HL-60 (cell line): ENCODE results near the gene WWC1.

ENCODE experiments used
- DNase-seq, 2 experiments: peaks; one replicate each; pipeline ENCODE4 v3.0.0-alpha.2; 2010 to 2020; ENCODE audit warnings: low read depth in 1 of 2, low spot score in 1 of 2
- H3K27ac ChIP-seq: fragments of 250-450 bp; sonication (Bioruptor Pico); replicated peaks from 2 replicates; pipeline ENCODE4 v1.5.1; 2020; ENCODE audit warnings: mild to moderate bottlenecking, moderate library complexity
- H3K27me3 ChIP-seq: fragments of 250-450 bp; sonication (Bioruptor Pico); 2 replicates; pipeline ENCODE4 v1.5.1; 2021; ENCODE audit warnings: mild to moderate bottlenecking, moderate library complexity; ENCODE audit not compliant: insufficient read depth, poor library complexity, severe bottlenecking
- H3K4me3 ChIP-seq: replicated peaks from 2 replicates; pipeline ENCODE4 v1.5.1; 2011; ENCODE audit warnings: mild to moderate bottlenecking, control low read depth, low read length; ENCODE audit not compliant: insufficient read depth
- GABPA ChIP-seq: IDR thresholded peaks from 2 replicates; pipeline ENCODE4 v1.6.1; 2012; ENCODE audit warnings: low read depth
- POLR2AphosphoS5 ChIP-seq: IDR thresholded peaks from 2 replicates; pipeline ENCODE4 v1.6.1; 2012; ENCODE audit warnings: low read depth
- SPI1 ChIP-seq: IDR thresholded peaks from 2 replicates; pipeline ENCODE4 v1.6.1; 2012; ENCODE audit warnings: low read depth, mild to moderate bottlenecking, borderline replicate concordance
- TF ChIP-seq, protein P1 (sequence below): IDR thresholded peaks from 2 replicates; pipeline ENCODE4 v1.6.1; 2012; ENCODE audit warnings: low read depth; ENCODE audit not compliant: insufficient replicate concordance
- TF ChIP-seq, protein P2 (sequence below): IDR thresholded peaks from one replicate; pipeline ENCODE4 v1.5.1; 2011; ENCODE audit warnings: low read length, control low read depth, inconsistent platforms; ENCODE audit not compliant: insufficient read depth

WWC1 gene

DNA sequence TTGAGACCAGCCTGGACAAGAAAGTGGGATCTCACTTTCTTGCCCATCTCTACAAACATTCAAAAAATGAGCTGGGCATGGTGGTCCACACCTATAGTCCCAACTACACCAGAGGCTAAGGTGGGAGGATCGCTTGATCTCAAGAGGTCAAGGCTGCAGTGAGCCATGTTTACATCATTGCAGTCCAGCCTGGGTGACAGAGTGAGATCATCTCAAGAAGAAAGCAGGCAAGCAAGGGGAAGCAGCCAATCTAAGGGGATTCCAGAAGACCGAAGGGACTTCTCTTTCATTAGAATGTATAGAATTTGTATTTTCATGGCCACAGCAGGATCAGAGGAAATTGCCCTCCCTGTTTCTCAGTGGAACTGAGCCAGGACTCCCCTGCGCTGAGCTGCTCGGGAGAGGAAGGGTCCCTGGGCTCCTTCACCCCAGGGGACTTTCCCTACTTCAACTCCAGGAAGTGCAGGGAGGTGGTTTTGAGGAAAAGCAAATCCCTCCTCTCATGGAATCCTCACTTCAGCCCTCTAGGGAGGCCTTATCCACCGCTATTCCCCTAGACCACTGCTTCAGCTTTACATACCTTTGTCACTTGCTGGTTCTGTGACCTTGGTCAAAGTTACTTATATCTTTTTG lies 12.1 kb downstream of the WWC1 start:
- no peak overlapping the region for H3K27ac ChIP-seq
- H3K4me3 ChIP-seq, result no peak overlapping the region
- no peak for TF ChIP-seq POLR2AphosphoS5
- TF ChIP-seq, protein P1, sequence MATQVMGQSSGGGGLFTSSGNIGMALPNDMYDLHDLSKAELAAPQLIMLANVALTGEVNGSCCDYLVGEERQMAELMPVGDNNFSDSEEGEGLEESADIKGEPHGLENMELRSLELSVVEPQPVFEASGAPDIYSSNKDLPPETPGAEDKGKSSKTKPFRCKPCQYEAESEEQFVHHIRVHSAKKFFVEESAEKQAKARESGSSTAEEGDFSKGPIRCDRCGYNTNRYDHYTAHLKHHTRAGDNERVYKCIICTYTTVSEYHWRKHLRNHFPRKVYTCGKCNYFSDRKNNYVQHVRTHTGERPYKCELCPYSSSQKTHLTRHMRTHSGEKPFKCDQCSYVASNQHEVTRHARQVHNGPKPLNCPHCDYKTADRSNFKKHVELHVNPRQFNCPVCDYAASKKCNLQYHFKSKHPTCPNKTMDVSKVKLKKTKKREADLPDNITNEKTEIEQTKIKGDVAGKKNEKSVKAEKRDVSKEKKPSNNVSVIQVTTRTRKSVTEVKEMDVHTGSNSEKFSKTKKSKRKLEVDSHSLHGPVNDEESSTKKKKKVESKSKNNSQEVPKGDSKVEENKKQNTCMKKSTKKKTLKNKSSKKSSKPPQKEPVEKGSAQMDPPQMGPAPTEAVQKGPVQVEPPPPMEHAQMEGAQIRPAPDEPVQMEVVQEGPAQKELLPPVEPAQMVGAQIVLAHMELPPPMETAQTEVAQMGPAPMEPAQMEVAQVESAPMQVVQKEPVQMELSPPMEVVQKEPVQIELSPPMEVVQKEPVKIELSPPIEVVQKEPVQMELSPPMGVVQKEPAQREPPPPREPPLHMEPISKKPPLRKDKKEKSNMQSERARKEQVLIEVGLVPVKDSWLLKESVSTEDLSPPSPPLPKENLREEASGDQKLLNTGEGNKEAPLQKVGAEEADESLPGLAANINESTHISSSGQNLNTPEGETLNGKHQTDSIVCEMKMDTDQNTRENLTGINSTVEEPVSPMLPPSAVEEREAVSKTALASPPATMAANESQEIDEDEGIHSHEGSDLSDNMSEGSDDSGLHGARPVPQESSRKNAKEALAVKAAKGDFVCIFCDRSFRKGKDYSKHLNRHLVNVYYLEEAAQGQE, result no peak
- TF ChIP-seq GABPA, result no peak
- TF ChIP-seq, protein P2, sequence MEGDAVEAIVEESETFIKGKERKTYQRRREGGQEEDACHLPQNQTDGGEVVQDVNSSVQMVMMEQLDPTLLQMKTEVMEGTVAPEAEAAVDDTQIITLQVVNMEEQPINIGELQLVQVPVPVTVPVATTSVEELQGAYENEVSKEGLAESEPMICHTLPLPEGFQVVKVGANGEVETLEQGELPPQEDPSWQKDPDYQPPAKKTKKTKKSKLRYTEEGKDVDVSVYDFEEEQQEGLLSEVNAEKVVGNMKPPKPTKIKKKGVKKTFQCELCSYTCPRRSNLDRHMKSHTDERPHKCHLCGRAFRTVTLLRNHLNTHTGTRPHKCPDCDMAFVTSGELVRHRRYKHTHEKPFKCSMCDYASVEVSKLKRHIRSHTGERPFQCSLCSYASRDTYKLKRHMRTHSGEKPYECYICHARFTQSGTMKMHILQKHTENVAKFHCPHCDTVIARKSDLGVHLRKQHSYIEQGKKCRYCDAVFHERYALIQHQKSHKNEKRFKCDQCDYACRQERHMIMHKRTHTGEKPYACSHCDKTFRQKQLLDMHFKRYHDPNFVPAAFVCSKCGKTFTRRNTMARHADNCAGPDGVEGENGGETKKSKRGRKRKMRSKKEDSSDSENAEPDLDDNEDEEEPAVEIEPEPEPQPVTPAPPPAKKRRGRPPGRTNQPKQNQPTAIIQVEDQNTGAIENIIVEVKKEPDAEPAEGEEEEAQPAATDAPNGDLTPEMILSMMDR, result no peak
- no peak for TF ChIP-seq SPI1
- no peaks in the 10 kb centered on the region for H3K27me3 ChIP-seq
- DNase-seq, result no peak

DNA sequence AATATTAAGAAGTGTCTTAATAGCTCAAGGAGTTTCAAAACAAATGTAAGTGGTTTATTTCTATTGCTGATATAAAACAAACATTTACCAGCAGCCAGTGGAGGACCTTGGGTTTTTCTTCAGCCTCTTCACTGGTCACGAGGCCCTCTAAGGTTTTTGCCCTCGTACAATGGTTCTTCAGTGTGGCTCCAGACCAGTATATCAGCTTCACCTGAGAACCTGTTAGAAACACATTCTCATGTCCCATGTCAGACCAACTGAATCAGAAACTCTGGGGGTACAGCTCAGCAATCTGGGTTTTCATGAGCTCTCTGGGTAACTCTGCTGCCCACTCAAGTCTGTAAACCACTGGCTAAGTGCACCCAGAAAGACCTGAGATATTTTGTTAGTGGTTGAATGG lies 12.9 kb downstream of the WWC1 start:
- no peaks in the 10 kb centered on the region for H3K27me3 ChIP-seq
- H3K27ac ChIP-seq, result no peak overlapping the region
- H3K4me3 ChIP-seq, result no peak overlapping the region
- TF ChIP-seq POLR2AphosphoS5 (no peak), GABPA (no peak), SPI1 (no peak)
- TF ChIP-seq, protein P2, result no peak
- TF ChIP-seq, protein P1, result no peak
- no peak for DNase-seq

DNA sequence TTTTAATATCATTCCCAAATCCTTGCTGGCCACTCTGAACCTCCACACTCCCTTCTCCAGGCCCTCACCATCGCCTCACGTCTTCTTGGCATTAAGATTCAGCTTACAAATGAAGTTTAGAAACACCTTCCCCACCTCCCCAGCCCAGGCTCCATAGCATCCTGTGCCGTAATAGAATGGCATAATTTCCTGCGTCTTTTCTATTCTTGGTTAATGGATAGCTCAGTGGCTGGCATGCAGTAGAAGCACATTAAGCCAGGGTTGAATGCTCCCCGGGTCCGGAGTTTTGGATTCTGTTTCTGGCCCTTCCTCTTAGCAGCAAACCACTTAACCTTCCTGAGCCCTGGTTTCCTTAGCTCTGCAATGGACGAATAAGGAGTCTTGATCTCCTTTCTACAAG lies 13.8 kb downstream of the WWC1 start:
- H3K4me3 ChIP-seq, result no peak overlapping the region
- H3K27me3 ChIP-seq, result no peaks in the 10 kb centered on the region
- TF ChIP-seq, protein P1, result no peak
- DNase-seq, result no peak
- H3K27ac ChIP-seq, result no peak overlapping the region

DNA sequence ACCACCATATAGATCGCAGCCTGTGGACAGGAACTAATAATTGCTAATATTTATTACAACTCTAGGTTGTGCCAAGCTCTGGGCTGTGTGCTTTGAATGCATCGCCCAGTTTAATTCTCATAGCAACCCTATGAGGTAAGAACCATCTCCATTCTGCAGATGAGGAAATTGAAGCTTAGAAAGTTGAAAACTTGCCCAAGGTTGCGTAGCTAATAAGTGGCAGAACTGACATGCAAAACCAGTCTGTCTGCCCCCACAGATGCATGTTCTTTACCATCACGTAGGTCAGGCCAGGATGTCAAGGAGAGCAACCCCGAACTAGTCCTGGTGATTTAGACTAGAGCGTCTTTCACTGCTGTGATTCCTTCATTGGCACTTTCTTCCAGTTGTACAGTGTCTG lies 15.6 kb downstream of the WWC1 start:
- TF ChIP-seq, protein P2, result no peak
- TF ChIP-seq POLR2AphosphoS5 (no peak), GABPA (no peak), SPI1 (no peak)
- TF ChIP-seq, protein P1, result no peak
- Histone ChIP-seq H3K27me3 (no peaks in the 10 kb centered on the region), H3K27ac (no peak overlapping the region), H3K4me3 (no peak overlapping the region)
- no peak for DNase-seq
